ENCODE results near the gene ICAM1.

The ICAM1 gene

GRCh38 chr19:10270616-10271394 lies at the start of gene ICAM1:
ICAM1 (plus strand) TSS chr19:10271120; CDS start chr19:10271160, 40 bp downstream.
- no peak for TF ChIP-seq SUZ12 (IDR thresholded peaks at IDR 0.05; ENCODE audit: extremely low read depth, insufficient read depth, insufficient read length)
- no peak for TF ChIP-seq ZNF274 (IDR thresholded peaks at IDR 0.05; ENCODE audit: low read depth, low read length)
- TF ChIP-seq YY1 (IDR thresholded peaks at IDR 0.05; ENCODE audit: insufficient read depth, insufficient read length): no peak
- Histone ChIP-seq H3K4me3 (ENCODE audit: insufficient read length, low read depth) (peak within 1 kb of the TSS; percentile 41), H3K9ac (ENCODE audit: insufficient read length, low read depth) (peak within 1 kb of the TSS; percentile 62), H3K4me1 (ENCODE audit: insufficient read depth, insufficient read length) (peaks cover 11% of the 10 kb centered on the region), H3K36me3 (ENCODE audit: insufficient read depth, insufficient read length, low read length) (peaks cover 6% of the 10 kb centered on the region), H3K9me3 (ENCODE audit: insufficient read depth, low read length) (no peaks in the 10 kb centered on the region), H3K27me3 (ENCODE audit: insufficient read depth, insufficient read length) (peaks cover 13% of the 10 kb centered on the region)
- DNase-seq (ENCODE audit: low read depth, low spot score): no peak

- Histone ChIP-seq H3K36me3 (ENCODE audit: insufficient read depth, insufficient read length, low read length) (peaks cover 11% of the 10 kb centered on the region), H3K9ac (ENCODE audit: insufficient read length, low read depth) (no peak overlapping the region), H3K4me3 (ENCODE audit: insufficient read length, low read depth) (no peak overlapping the region), H3K4me1 (ENCODE audit: insufficient read depth, insufficient read length) (peaks cover 10% of the 10 kb centered on the region), H3K9me3 (ENCODE audit: insufficient read depth, low read length) (peaks cover 8% of the 10 kb centered on the region; the same call in 1 of the 2 replicates), H3K27me3 (ENCODE audit: insufficient read depth, insufficient read length) (no peaks in the 10 kb centered on the region)
- TF ChIP-seq SUZ12 (IDR thresholded peaks at IDR 0.05; ENCODE audit: extremely low read depth, insufficient read depth, insufficient read length) (no peak), YY1 (IDR thresholded peaks at IDR 0.05; ENCODE audit: insufficient read depth, insufficient read length) (no peak), ZNF274 (IDR thresholded peaks at IDR 0.05; ENCODE audit: low read depth, low read length) (no peak)
- DNase-seq (ENCODE audit: low read depth, low spot score): no peak
These were observed 48.6 kb upstream of the ICAM1 start for GRCh38 chr19:10222201-10222890.

- no peak for DNase-seq (ENCODE audit: low read depth, low spot score)
- H3K4me3 ChIP-seq (ENCODE audit: insufficient read length, low read depth): no peak overlapping the region
- H3K27me3 ChIP-seq (ENCODE audit: insufficient read depth, insufficient read length): no peaks in the 10 kb centered on the region
- peaks cover 12% of the 10 kb centered on the region; the same call in 1 of the 2 replicates for H3K9me3 ChIP-seq (ENCODE audit: insufficient read depth, low read length)
- H3K36me3 ChIP-seq (ENCODE audit: insufficient read depth, insufficient read length, low read length): peaks cover 11% of the 10 kb centered on the region
- H3K9ac ChIP-seq (ENCODE audit: insufficient read length, low read depth): no peak overlapping the region
- TF ChIP-seq SUZ12 (IDR thresholded peaks at IDR 0.05; ENCODE audit: extremely low read depth, insufficient read depth, insufficient read length) (no peak), YY1 (IDR thresholded peaks at IDR 0.05; ENCODE audit: insufficient read depth, insufficient read length) (no peak), ZNF274 (IDR thresholded peaks at IDR 0.05; ENCODE audit: low read depth, low read length) (no peak)
- peaks cover 11% of the 10 kb centered on the region for H3K4me1 ChIP-seq (ENCODE audit: insufficient read depth, insufficient read length)
These were observed 47.3 kb upstream of the ICAM1 start for GRCh38 chr19:10223488-10224213.

GRCh38 chr19:10224337-10224736 lies 46.6 kb upstream of the ICAM1 start:
- Histone ChIP-seq H3K36me3 (ENCODE audit: insufficient read depth, insufficient read length, low read length) (peaks cover 11% of the 10 kb centered on the region), H3K9ac (ENCODE audit: insufficient read length, low read depth) (no peak overlapping the region)

GRCh38 chr19:10226021-10226375 lies 44.9 kb upstream of the ICAM1 start:
- Histone ChIP-seq H3K36me3 (ENCODE audit: insufficient read depth, insufficient read length, low read length) (peaks cover 11% of the 10 kb centered on the region), H3K27me3 (ENCODE audit: insufficient read depth, insufficient read length) (no peaks in the 10 kb centered on the region), H3K4me3 (ENCODE audit: insufficient read length, low read depth) (no peak overlapping the region), H3K4me1 (ENCODE audit: insufficient read depth, insufficient read length) (peaks cover 6% of the 10 kb centered on the region), H3K9ac (ENCODE audit: insufficient read length, low read depth) (no peak overlapping the region), H3K9me3 (ENCODE audit: insufficient read depth, low read length) (peaks cover 5% of the 10 kb centered on the region; the same call in 1 of the 2 replicates)
- TF ChIP-seq SUZ12 (IDR thresholded peaks at IDR 0.05; ENCODE audit: extremely low read depth, insufficient read depth, insufficient read length) (no peak), YY1 (IDR thresholded peaks at IDR 0.05; ENCODE audit: insufficient read depth, insufficient read length) (no peak), ZNF274 (IDR thresholded peaks at IDR 0.05; ENCODE audit: low read depth, low read length) (no peak)
- DNase-seq (ENCODE audit: low read depth, low spot score): no peak

More at GRCh38 chr19:10224337-10224736, 46.6 kb upstream of the ICAM1 start:
- Histone ChIP-seq H3K4me1 (ENCODE audit: insufficient read depth, insufficient read length) (peaks cover 8% of the 10 kb centered on the region), H3K4me3 (ENCODE audit: insufficient read length, low read depth) (no peak overlapping the region), H3K27me3 (ENCODE audit: insufficient read depth, insufficient read length) (no peaks in the 10 kb centered on the region), H3K9me3 (ENCODE audit: insufficient read depth, low read length) (peaks cover 12% of the 10 kb centered on the region; the same call in 1 of the 2 replicates)
- TF ChIP-seq ZNF274 (IDR thresholded peaks at IDR 0.05; ENCODE audit: low read depth, low read length): no peak
- DNase-seq (ENCODE audit: low read depth, low spot score): no peak

GRCh38 chr19:10226376-10227025 lies 44.4 kb upstream of the ICAM1 start:
- no peak overlapping the region for H3K4me3 ChIP-seq (ENCODE audit: insufficient read length, low read depth)
- no peak for DNase-seq (ENCODE audit: low read depth, low spot score)
- H3K9ac ChIP-seq (ENCODE audit: insufficient read length, low read depth): no peak overlapping the region
- peaks cover 6% of the 10 kb centered on the region for H3K4me1 ChIP-seq (ENCODE audit: insufficient read depth, insufficient read length)
- no peaks in the 10 kb centered on the region for H3K27me3 ChIP-seq (ENCODE audit: insufficient read depth, insufficient read length)
- peaks cover 5% of the 10 kb centered on the region; the same call in 1 of the 2 replicates for H3K9me3 ChIP-seq (ENCODE audit: insufficient read depth, low read length)
- H3K36me3 ChIP-seq (ENCODE audit: insufficient read depth, insufficient read length, low read length): peaks cover 11% of the 10 kb centered on the region
- TF ChIP-seq SUZ12 (IDR thresholded peaks at IDR 0.05; ENCODE audit: extremely low read depth, insufficient read depth, insufficient read length) (no peak), YY1 (IDR thresholded peaks at IDR 0.05; ENCODE audit: insufficient read depth, insufficient read length) (no peak), ZNF274 (IDR thresholded peaks at IDR 0.05; ENCODE audit: low read depth, low read length) (no peak)
